Hepatocyte (in vitro differentiated cells): ENCODE results near the gene PTPRQ. TPM values are rescaled to one million over a fixed set of nuclear protein-coding genes. Genes with fewer than 3 reads are reported as not detected.

Source experiments
- DNase-seq: peaks from one replicate; pipeline ENCODE4 v3.0.0-alpha.2; 2016; ENCODE audit warnings: low spot score
- H2AFZ ChIP-seq: fragments of 200-600 bp; sonication (generic); 2 replicates; pipeline ENCODE4 v1.6.0; 2016; ENCODE audit warnings: antibody characterized with exemption, mild to moderate bottlenecking
- H3K27ac ChIP-seq: fragments of 200-600 bp; sonication (generic); 2 replicates; pipeline ENCODE4 v1.5.1; 2016; ENCODE audit warnings: mild to moderate bottlenecking
- H3K27me3 ChIP-seq: fragments of 200-600 bp; sonication (generic); 2 replicates; pipeline ENCODE4 v1.6.1; 2016
- H3K36me3 ChIP-seq: fragments of 200-600 bp; sonication (generic); replicated peaks from 2 replicates; pipeline ENCODE4 v1.5.1; 2016; ENCODE audit warnings: low read depth; ENCODE audit not compliant: insufficient read depth
- H3K4me1 ChIP-seq: fragments of 200-600 bp; sonication (generic); 2 replicates; pipeline ENCODE4 v1.5.1; 2016; ENCODE audit warnings: mild to moderate bottlenecking, moderate library complexity; ENCODE audit not compliant: insufficient read depth
- H3K4me2 ChIP-seq: fragments of 200-600 bp; sonication (generic); 2 replicates; pipeline ENCODE4 v1.6.0; 2016
- H3K4me3 ChIP-seq: fragments of 200-600 bp; sonication (generic); 2 replicates; pipeline ENCODE4 v1.5.1; 2016; ENCODE audit warnings: mild to moderate bottlenecking
- H3K79me2 ChIP-seq: fragments of 200-600 bp; sonication (generic); 2 replicates; pipeline ENCODE4 v1.6.0; 2017; ENCODE audit warnings: mild to moderate bottlenecking
- H3K9me2 ChIP-seq: fragments of 200-600 bp; sonication (generic); replicated peaks from 2 replicates; pipeline ENCODE4 v1.6.0; 2017; ENCODE audit warnings: mild to moderate bottlenecking; ENCODE audit not compliant: insufficient read depth
- H3K9me3 ChIP-seq: fragments of 200-600 bp; sonication (generic); 2 replicates; pipeline ENCODE4 v1.5.1; 2016; ENCODE audit warnings: low read depth, mild to moderate bottlenecking
- H4K20me1 ChIP-seq: fragments of 200-600 bp; sonication (generic); 2 replicates; pipeline ENCODE4 v1.6.0; 2016; ENCODE audit warnings: mild to moderate bottlenecking; ENCODE audit not compliant: insufficient read depth, poor library complexity, severe bottlenecking
- CTCF ChIP-seq: fragments of 200-600 bp; sonication (generic); IDR thresholded peaks from 2 replicates; pipeline ENCODE4 v1.5.1; 2016; ENCODE audit warnings: antibody characterized with exemption, mild to moderate bottlenecking; ENCODE audit not compliant: poor library complexity
- EZH2 ChIP-seq: fragments of 200-600 bp; sonication (generic); IDR thresholded peaks from 2 replicates; pipeline ENCODE4 v1.6.1; 2016; ENCODE audit warnings: antibody characterized with exemption, mild to moderate bottlenecking, borderline replicate concordance
- EZH2phosphoT487 ChIP-seq: fragments of 200-600 bp; sonication (generic); IDR thresholded peaks from one replicate; pipeline ENCODE4 v1.6.1; 2018; ENCODE audit warnings: antibody characterized with exemption, mild to moderate bottlenecking, low read depth, moderate library complexity; ENCODE audit not compliant: unreplicated experiment, severe bottlenecking
- WGBS: methylation state at CpG from one replicate; pipeline ENCODE4 v1.1.6; 2016; ENCODE audit warnings: low lambda C conversion rate; ENCODE audit errors: missing lambda C conversion rate; 5-methylcytosine and 5-hydroxymethylcytosine counted together
- polyA plus RNA-seq: library from polyadenylated mRNA; unstranded; fragments of >200 nt; fragmentation: Nextera tagmentation; extraction: Ambion mirVana; gene quantifications from 2 replicates; pipeline ENCODE4 v1.2.1, GENCODE V29; 2016
- total RNA-seq: library from RNA; depleted of rRNA; stranded (reverse); fragments of >200 nt; gene quantifications from 2 replicates; pipeline ENCODE4 v1.2.3, GENCODE V29; 2014

The PTPRQ gene
- total and polyA plus RNA-seq, 2 experiments from 2014 or later = 0.03 TPM; not detected in 1

GRCh38 chr12:80412343-80412953 is 31.6 kb upstream of the PTPRQ start:
- Histone ChIP-seq H3K27ac (no peak overlapping the region), H2AFZ (no peak overlapping the region), H3K9me3 (no peaks in the 10 kb centered on the region), H3K4me2 (no peak overlapping the region), H3K4me1 (no peaks in the 10 kb centered on the region), H3K27me3 (no peaks in the 10 kb centered on the region), H3K9me2 (no peaks in the 10 kb centered on the region), H3K36me3 (no peaks in the 10 kb centered on the region), H3K4me3 (no peak overlapping the region), H3K79me2 (no peaks in the 10 kb centered on the region), H4K20me1 (no peaks in the 10 kb centered on the region)
- no peak for TF ChIP-seq EZH2phosphoT487
- peak; percentile 85 for TF ChIP-seq CTCF
- 11% methylated on average over 3 of the region's 3 CpGs for WGBS
- peak; percentile 80 for DNase-seq

GRCh38 chr12:80413462-80413861 is 30.6 kb upstream of the PTPRQ start:
- Histone ChIP-seq H3K4me1 (no peaks in the 10 kb centered on the region), H3K4me2 (no peak overlapping the region), H3K27ac (no peak overlapping the region), H3K79me2 (no peaks in the 10 kb centered on the region), H3K9me2 (no peaks in the 10 kb centered on the region), H3K4me3 (no peak overlapping the region), H3K36me3 (no peaks in the 10 kb centered on the region), H2AFZ (no peak overlapping the region), H3K27me3 (no peaks in the 10 kb centered on the region), H4K20me1 (no peaks in the 10 kb centered on the region), H3K9me3 (no peaks in the 10 kb centered on the region)
- 92% methylated on average over 3 of the region's 3 CpGs for WGBS
- no peak for DNase-seq
- TF ChIP-seq EZH2phosphoT487 (no peak), CTCF (no peak), EZH2 (no peak)

GRCh38 chr12:80415466-80415865 is 28.6 kb upstream of the PTPRQ start:
- Histone ChIP-seq H3K36me3 (no peaks in the 10 kb centered on the region), H3K4me3 (no peak overlapping the region), H3K4me1 (peaks cover 3% of the 10 kb centered on the region), H3K4me2 (no peak overlapping the region), H3K9me2 (no peaks in the 10 kb centered on the region), H3K27ac (no peak overlapping the region), H3K9me3 (no peaks in the 10 kb centered on the region), H3K27me3 (no peaks in the 10 kb centered on the region), H2AFZ (no peak overlapping the region), H3K79me2 (no peaks in the 10 kb centered on the region), H4K20me1 (no peaks in the 10 kb centered on the region)
- DNase-seq = no peak
- WGBS = 86% methylated on average over 1 of the region's 1 CpG
- TF ChIP-seq CTCF = no peak
- no peak for TF ChIP-seq EZH2
- no peak for TF ChIP-seq EZH2phosphoT487

- Histone ChIP-seq H3K4me3 (no peak overlapping the region), H3K9me3 (no peaks in the 10 kb centered on the region), H2AFZ (no peak overlapping the region), H3K79me2 (no peaks in the 10 kb centered on the region), H3K9me2 (no peaks in the 10 kb centered on the region), H3K27me3 (no peaks in the 10 kb centered on the region), H3K4me1 (peaks cover 3% of the 10 kb centered on the region), H4K20me1 (no peaks in the 10 kb centered on the region), H3K27ac (no peak overlapping the region), H3K36me3 (no peaks in the 10 kb centered on the region), H3K4me2 (no peak overlapping the region)
- DNase-seq = no peak
- TF ChIP-seq CTCF (no peak), EZH2 (no peak), EZH2phosphoT487 (no peak)
Observed at GRCh38 chr12:80419644-80420043, 24.4 kb upstream of the PTPRQ start.
